CD4-positive, alpha-beta T cell treated with Interleukin-21 for 1 hour (primary cell): ENCODE data around the gene KCNJ6.

Experiments
- DNase-seq: peaks from one replicate; pipeline ENCODE4 v3.0.0-alpha.2; 2020

Gene KCNJ6

GRCh38 chr21:37562920-37563640 is 353.2 kb downstream of the KCNJ6 start:
- DNase-seq = no peak

GRCh38 chr21:37561941-37562919 is 354.0 kb downstream of the KCNJ6 start:
- no peak for DNase-seq

GRCh38 chr21:37561506-37561905 is 354.8 kb downstream of the KCNJ6 start:
- no peak for DNase-seq

- no peak for DNase-seq
Measured at GRCh38 chr21:37560385-37560784, 355.9 kb downstream of the KCNJ6 start.

- DNase-seq = no peak
Measured at GRCh38 chr21:37558676-37559211, 357.5 kb downstream of the KCNJ6 start.
